HCT116 (cell line): Measurements from ENCODE around the gene MYO10. TPM values are rescaled to one million over a fixed set of nuclear protein-coding genes. Genes with fewer than 3 reads are reported as not detected.

Experiments
- ATAC-seq: fragments of 200-7000 bp; cut with Tn5 transposase; 2 replicates; pipeline ENCODE4 v1.9.1; 2020; ENCODE audit warnings: mild to moderate bottlenecking, moderate library complexity
- BruUV-seq: library from RNA; stranded (reverse); fragments of 400-500 nt; replicated peaks from 2 replicates; lab custom pipeline; 2021; lab: Mats Ljungman, UMichigan
- CTCF ChIA-PET: fragments of 300-600 bp; sonication (Branson Sonifier 250); formaldehyde crosslinking; loops from one replicate; lab custom pipeline; 2021; ENCODE audit warnings: antibody characterized with exemption; lab: Charles Lee
- POLR2A ChIA-PET: fragments of 300-600, 350-600 bp; sonication (Branson Sonifier 250); formaldehyde crosslinking; loops from one replicate; lab custom pipeline; 2021; ENCODE audit warnings: antibody characterized with exemption; lab: Charles Lee
- RAD21 ChIA-PET, 2 experiments: fragments of 300-600 bp; sonication (Branson Sonifier 250); formaldehyde crosslinking; loops; one replicate each; lab custom pipeline; 2023; ENCODE audit warnings: low total read pairs in 2 of 2; ENCODE audit not compliant: uncharacterized antibody in 2 of 2, unreplicated experiment in 2 of 2, low non-redundant PET in 1 of 2; lab: Charles Lee
- DNase-seq: peaks from one replicate; pipeline ENCODE4 v3.0.0-alpha.2; 2010; ENCODE audit warnings: low read depth, low spot score
- H2AFZ ChIP-seq: fragments of 200-600 bp; shearing (Covaris generic), sonication (generic); 2 replicates; pipeline ENCODE4 v1.6.1; 2017; ENCODE audit warnings: low read depth, mixed run types, mixed read lengths, antibody characterized with exemption, low read length; ENCODE audit not compliant: poor library complexity, severe bottlenecking
- H3K27ac ChIP-seq: 2 replicates; pipeline ENCODE4 v1.5.1; 2012; ENCODE audit warnings: low read depth, low read length
- H3K27me3 ChIP-seq: fragments of 200-600 bp; sonication (generic); 2 replicates; pipeline ENCODE4 v1.6.1; 2016; ENCODE audit warnings: mixed run types, low read length, mixed read lengths; ENCODE audit not compliant: insufficient read depth
- H3K36me3 ChIP-seq, 2 experiments: fragments of 200-500 bp in 1 of 2; fragments of 200-600 bp in 1 of 2; sonication (Bioruptor generic) in 1 of 2; sonication (generic) in 1 of 2; 2 replicates each; pipeline versions ENCODE4 v1.5.1 to v1.6.1; 2014 to 2016; ENCODE audit warnings: low read length in 2 of 2, inconsistent platforms in 1 of 2, mixed read lengths in 1 of 2, mixed run types in 1 of 2; ENCODE audit not compliant: insufficient read depth in 2 of 2, control insufficient read depth in 1 of 2
- H3K4me1 ChIP-seq, 2 experiments: fragments of 200-600 bp in 1 of 2; sonication (generic) in 1 of 2; 2 replicates each; pipeline versions ENCODE4 v1.5.1 to v1.6.1; 2012 to 2017; ENCODE audit warnings: low read length in 2 of 2, inconsistent platforms in 1 of 2, mild to moderate bottlenecking in 1 of 2, mixed read lengths in 1 of 2, mixed run types in 1 of 2, moderate library complexity in 1 of 2; ENCODE audit not compliant: insufficient read depth in 2 of 2, control insufficient read depth in 1 of 2
- H3K4me2 ChIP-seq: fragments of 200-600 bp; sonication (generic); 2 replicates; pipeline ENCODE4 v1.6.1; 2017; ENCODE audit warnings: mixed run types, low read length, mixed read lengths
- H3K4me3 ChIP-seq, 2 experiments: fragments of 200-600 bp in 1 of 2; sonication (generic) in 1 of 2; replicated peaks in 1 of 2; 2 replicates each; pipeline ENCODE4 v1.5.1; 2011 to 2016; ENCODE audit warnings: low read length in 2 of 2, control low read depth in 1 of 2, low read depth in 1 of 2, mild to moderate bottlenecking in 1 of 2, mixed read lengths in 1 of 2, mixed run types in 1 of 2
- H3K79me2 ChIP-seq: fragments of 200-600 bp; sonication (generic); 2 replicates; pipeline ENCODE4 v1.6.1; 2017; ENCODE audit warnings: mild to moderate bottlenecking, mixed run types, low read length, moderate library complexity, mixed read lengths; ENCODE audit not compliant: insufficient read depth
- H3K9ac ChIP-seq: fragments of 200-600 bp; sonication (generic); 2 replicates; pipeline ENCODE4 v1.6.1; 2016; ENCODE audit warnings: low read length, mixed read lengths
- H3K9me2 ChIP-seq: fragments of 200-600 bp; sonication (generic), shearing (Covaris generic); 2 replicates; pipeline ENCODE4 v1.6.1; 2017; ENCODE audit warnings: mixed run types, mild to moderate bottlenecking, moderate library complexity; ENCODE audit not compliant: insufficient read depth
- H3K9me3 ChIP-seq, 2 experiments: fragments of 200-500 bp in 1 of 2; fragments of 200-600 bp in 1 of 2; sonication (Bioruptor generic) in 1 of 2; sonication (generic) in 1 of 2; 2 replicates each; pipeline ENCODE4 v1.6.1; 2014 to 2017; ENCODE audit warnings: low read length in 2 of 2, mixed read lengths in 2 of 2, inconsistent platforms in 1 of 2, low read depth in 1 of 2, mild to moderate bottlenecking in 1 of 2, mixed run types in 1 of 2, moderate library complexity in 1 of 2; ENCODE audit not compliant: control insufficient read depth in 1 of 2, insufficient read depth in 1 of 2
- H4K20me1 ChIP-seq: fragments of 200-600 bp; sonication (generic), shearing (Covaris generic); 2 replicates; pipeline ENCODE4 v1.6.1; 2017; ENCODE audit warnings: mixed run types, mild to moderate bottlenecking, moderate library complexity; ENCODE audit not compliant: insufficient read depth
- CBX3 ChIP-seq: IDR thresholded peaks from 2 replicates; pipeline ENCODE4 v1.6.1; 2012; ENCODE audit warnings: low read depth
- EZH2 ChIP-seq: fragments of 200-600 bp; sonication (generic); IDR thresholded peaks from 2 replicates; pipeline ENCODE4 v1.6.1; 2017; ENCODE audit warnings: antibody characterized with exemption, mixed run types
- FOSL1 ChIP-seq: IDR thresholded peaks from 2 replicates; pipeline ENCODE4 v1.6.1; 2012; ENCODE audit warnings: low read depth
- JUND ChIP-seq: IDR thresholded peaks from 2 replicates; pipeline ENCODE4 v1.6.1; 2012
- POLR2A ChIP-seq: IDR thresholded peaks from 2 replicates; pipeline ENCODE4 v1.7.0; 2011; ENCODE audit warnings: borderline replicate concordance; ENCODE audit not compliant: insufficient read depth, insufficient read length; ENCODE audit errors: extremely low read depth
- RAD21 ChIP-seq: IDR thresholded peaks from 2 replicates; pipeline ENCODE4 v1.6.1; 2012; ENCODE audit warnings: low read depth, mild to moderate bottlenecking
- SIN3A ChIP-seq: IDR thresholded peaks from 2 replicates; pipeline ENCODE4 v1.6.1; 2012; ENCODE audit warnings: low read depth
- SP1 ChIP-seq: IDR thresholded peaks from 2 replicates; pipeline ENCODE4 v1.6.1; 2012; ENCODE audit warnings: low read depth
- YY1 ChIP-seq: IDR thresholded peaks from 2 replicates; pipeline ENCODE4 v1.6.1; 2011; ENCODE audit warnings: low read length, low read depth, moderate library complexity, mild to moderate bottlenecking; ENCODE audit not compliant: insufficient replicate concordance; ENCODE audit errors: extremely low read depth
- ZFX ChIP-seq: fragments of 450-650 bp; IDR thresholded peaks from 2 replicates; pipeline ENCODE4 v1.6.1; 2017
- intact Hi-C: fragments of 100-400 bp; cut with micrococcal nuclease; formaldehyde crosslinking; loops from 2 replicates; pipeline ENCODE4 v1.10.0; 2022
- total RNA-seq: library from RNA; stranded (reverse); gene quantifications from one replicate; pipeline ENCODE4 v1.2.1, GENCODE V29; 2021; ENCODE audit not compliant: unreplicated experiment
- TF ChIP-seq, protein P1 (sequence below): IDR thresholded peaks from 2 replicates; pipeline ENCODE4 v1.6.1; 2011; ENCODE audit warnings: mild to moderate bottlenecking, low read length, moderate library complexity; ENCODE audit not compliant: insufficient replicate concordance; ENCODE audit errors: extremely low read depth
- TF ChIP-seq, protein P2 (sequence below): IDR thresholded peaks from 2 replicates; pipeline ENCODE4 v1.6.1; 2012
- TF ChIP-seq, protein P3 (sequence below): IDR thresholded peaks from 2 replicates; pipeline ENCODE4 v1.6.1; 2012; ENCODE audit warnings: low read depth
- TF ChIP-seq, protein P4 (sequence below): IDR thresholded peaks from 2 replicates; pipeline ENCODE4 v1.6.1; 2012

MYO10 gene
- total RNA-seq, 1 experiment from 2014 or later: 34.9 TPM

DNA sequence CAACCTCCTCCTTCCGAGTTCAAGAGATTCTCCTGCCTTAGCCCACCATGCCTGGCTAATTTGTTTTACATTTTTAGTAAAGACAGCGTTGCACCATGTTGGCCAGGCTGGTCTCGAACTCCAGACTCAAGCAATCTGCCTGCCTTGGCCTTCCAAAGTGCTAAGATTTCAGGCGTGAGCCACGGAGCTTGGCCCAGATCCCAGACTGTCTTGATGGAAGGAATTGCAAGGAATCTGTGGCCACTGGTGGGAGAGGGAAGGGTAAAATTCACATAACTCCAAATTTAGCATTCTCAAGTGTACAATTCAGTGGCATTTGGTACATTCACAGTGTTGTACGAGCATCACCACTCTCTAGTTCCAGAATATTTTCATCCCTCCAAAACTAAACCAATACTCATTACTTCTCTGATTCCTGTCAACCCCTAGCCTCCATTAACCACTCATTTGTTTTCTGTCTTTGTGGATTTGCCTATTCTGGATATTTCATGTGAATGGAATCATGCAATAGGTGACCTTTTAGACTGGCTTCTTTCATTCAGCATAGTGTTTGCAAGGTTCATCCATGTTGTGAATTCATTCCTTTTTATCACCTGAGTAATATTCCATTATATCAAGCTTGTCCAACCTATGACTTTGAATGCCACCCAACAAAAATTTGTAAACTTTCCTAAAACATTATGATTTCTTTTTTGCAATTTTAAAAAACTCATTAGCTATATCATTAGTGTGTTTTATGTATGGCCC is 8.9 kb upstream of the MYO10 start (continued):
- no peak for TF ChIP-seq ZFX
- no peak for TF ChIP-seq JUND
- TF ChIP-seq POLR2A: no peak
- TF ChIP-seq, protein P1, sequence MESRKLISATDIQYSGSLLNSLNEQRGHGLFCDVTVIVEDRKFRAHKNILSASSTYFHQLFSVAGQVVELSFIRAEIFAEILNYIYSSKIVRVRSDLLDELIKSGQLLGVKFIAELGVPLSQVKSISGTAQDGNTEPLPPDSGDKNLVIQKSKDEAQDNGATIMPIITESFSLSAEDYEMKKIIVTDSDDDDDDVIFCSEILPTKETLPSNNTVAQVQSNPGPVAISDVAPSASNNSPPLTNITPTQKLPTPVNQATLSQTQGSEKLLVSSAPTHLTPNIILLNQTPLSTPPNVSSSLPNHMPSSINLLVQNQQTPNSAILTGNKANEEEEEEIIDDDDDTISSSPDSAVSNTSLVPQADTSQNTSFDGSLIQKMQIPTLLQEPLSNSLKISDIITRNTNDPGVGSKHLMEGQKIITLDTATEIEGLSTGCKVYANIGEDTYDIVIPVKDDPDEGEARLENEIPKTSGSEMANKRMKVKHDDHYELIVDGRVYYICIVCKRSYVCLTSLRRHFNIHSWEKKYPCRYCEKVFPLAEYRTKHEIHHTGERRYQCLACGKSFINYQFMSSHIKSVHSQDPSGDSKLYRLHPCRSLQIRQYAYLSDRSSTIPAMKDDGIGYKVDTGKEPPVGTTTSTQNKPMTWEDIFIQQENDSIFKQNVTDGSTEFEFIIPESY: no peak
- no peak for TF ChIP-seq RAD21
- no peak for TF ChIP-seq EZH2
- no peak for TF ChIP-seq CBX3

DNA sequence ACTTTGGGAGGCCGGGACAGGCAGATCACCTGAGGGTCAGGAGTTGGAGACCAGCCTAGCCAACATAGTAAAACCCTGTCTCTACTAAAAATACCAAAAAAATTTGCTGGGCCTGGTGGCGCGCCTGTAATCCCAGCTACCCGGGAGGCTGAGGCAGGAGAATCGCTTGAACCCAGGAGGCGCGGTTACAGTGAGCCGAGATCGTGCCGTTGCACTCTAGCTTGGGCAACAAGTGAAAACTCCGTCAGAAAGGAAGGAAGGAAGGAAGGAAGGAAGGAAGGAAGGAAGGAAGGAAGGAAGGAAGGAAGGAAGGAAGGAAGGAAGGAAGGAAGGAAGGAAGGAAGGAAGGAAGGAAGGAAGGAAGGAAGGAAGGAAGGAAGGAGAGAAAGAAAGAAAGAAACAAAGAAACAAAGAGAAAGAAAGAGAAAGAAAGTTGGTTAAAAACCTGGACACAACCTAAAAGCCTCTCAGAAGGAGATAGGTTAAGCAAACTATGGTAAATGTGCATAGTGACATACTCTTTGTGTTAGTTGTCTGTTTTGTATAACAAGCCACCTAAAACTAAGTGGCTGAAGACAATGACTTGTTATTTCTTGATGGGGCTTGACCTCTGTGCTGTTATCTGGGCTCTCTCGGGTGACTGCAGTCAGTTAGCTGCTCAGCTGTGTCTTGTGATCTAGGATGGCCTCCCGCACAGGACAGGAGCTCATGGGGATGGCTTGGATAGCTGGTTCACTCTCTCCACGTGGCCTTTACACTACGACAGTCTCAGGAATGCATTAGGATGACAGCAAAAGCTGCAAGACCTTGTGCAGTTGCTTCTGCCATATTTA is 8.0 kb upstream of the MYO10 start:
- Histone ChIP-seq H3K27ac (no peak overlapping the region), H3K79me2 (no peaks in the 10 kb centered on the region), H3K4me2 (no peak overlapping the region), H3K4me3 (no peak overlapping the region), H3K36me3 (no peaks in the 10 kb centered on the region), H2AFZ (no peak overlapping the region), H3K27me3 (peaks cover 13% of the 10 kb centered on the region), H3K9me3 (peaks cover 4% of the 10 kb centered on the region in 2 experiments; a peak in 2 of 4 replicates), H3K9me2 (no peaks in the 10 kb centered on the region), H3K9ac (no peak overlapping the region), H4K20me1 (no peaks in the 10 kb centered on the region), H3K4me1 (no peaks in the 10 kb centered on the region)
- RAD21 ChIA-PET: no interaction called here
- DNase-seq (no peak), ATAC-seq (no peak)
- BruUV-seq: no TSS peak
- intact Hi-C loops: no loop called here
- POLR2A ChIA-PET: interaction anchor here (0.6 kb wide), 1 partner anchor 8 kb away, joined by 4 read pairs; the partner anchor contains the start of gene MYO10
- CTCF ChIA-PET: no interaction called here
- TF ChIP-seq SP1: no peak
- no peak for TF ChIP-seq SIN3A
- TF ChIP-seq, protein P2, sequence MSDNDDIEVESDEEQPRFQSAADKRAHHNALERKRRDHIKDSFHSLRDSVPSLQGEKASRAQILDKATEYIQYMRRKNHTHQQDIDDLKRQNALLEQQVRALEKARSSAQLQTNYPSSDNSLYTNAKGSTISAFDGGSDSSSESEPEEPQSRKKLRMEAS: no peak
- TF ChIP-seq, protein P3, sequence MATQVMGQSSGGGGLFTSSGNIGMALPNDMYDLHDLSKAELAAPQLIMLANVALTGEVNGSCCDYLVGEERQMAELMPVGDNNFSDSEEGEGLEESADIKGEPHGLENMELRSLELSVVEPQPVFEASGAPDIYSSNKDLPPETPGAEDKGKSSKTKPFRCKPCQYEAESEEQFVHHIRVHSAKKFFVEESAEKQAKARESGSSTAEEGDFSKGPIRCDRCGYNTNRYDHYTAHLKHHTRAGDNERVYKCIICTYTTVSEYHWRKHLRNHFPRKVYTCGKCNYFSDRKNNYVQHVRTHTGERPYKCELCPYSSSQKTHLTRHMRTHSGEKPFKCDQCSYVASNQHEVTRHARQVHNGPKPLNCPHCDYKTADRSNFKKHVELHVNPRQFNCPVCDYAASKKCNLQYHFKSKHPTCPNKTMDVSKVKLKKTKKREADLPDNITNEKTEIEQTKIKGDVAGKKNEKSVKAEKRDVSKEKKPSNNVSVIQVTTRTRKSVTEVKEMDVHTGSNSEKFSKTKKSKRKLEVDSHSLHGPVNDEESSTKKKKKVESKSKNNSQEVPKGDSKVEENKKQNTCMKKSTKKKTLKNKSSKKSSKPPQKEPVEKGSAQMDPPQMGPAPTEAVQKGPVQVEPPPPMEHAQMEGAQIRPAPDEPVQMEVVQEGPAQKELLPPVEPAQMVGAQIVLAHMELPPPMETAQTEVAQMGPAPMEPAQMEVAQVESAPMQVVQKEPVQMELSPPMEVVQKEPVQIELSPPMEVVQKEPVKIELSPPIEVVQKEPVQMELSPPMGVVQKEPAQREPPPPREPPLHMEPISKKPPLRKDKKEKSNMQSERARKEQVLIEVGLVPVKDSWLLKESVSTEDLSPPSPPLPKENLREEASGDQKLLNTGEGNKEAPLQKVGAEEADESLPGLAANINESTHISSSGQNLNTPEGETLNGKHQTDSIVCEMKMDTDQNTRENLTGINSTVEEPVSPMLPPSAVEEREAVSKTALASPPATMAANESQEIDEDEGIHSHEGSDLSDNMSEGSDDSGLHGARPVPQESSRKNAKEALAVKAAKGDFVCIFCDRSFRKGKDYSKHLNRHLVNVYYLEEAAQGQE: no peak
- no peak for TF ChIP-seq YY1
- TF ChIP-seq, protein P4, sequence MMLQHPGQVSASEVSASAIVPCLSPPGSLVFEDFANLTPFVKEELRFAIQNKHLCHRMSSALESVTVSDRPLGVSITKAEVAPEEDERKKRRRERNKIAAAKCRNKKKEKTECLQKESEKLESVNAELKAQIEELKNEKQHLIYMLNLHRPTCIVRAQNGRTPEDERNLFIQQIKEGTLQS: no peak
- TF ChIP-seq, protein P1: no peak
- no peak for TF ChIP-seq JUND
- TF ChIP-seq FOSL1: no peak
- no peak for TF ChIP-seq EZH2
